Right lobe of liver (tissue), 4 donors: Measurements from ENCODE around the gene ARFGAP2.

Experiments used
- CTCF ChIP-seq, 4 donors: fragments of 200-600 bp in 3 of 4; fragments of 450-650 bp in 1 of 4; IDR thresholded peaks; one replicate each; pipeline versions ENCODE4 v1.5.1 to v1.8.0; 2016 to 2022; ENCODE audit warnings: antibody characterized with exemption in 4 of 4, mild to moderate bottlenecking in 2 of 4
- POLR2A ChIP-seq: fragments of 450-650 bp; IDR thresholded peaks from one replicate; pipeline ENCODE4 v1.6.1; 2017; ENCODE audit warnings: antibody characterized with exemption, mild to moderate bottlenecking
- donor health status: DM: no; HTN: no; CAD: no.
- donor health status: DM: no; HTN: no; CAD: no.
- donor health status: DM: no; HTN: yes; CAD: no.

GRCh38 chr11:47189100-47189834, 12.6 kb upstream of the ARFGAP2 start:
- no peak for TF ChIP-seq POLR2A
- TF ChIP-seq CTCF (IDR thresholded peaks at IDR 0.05) = no peak
